Erythroblast (primary cell): ENCODE measurements around the gene DDB1.

Source experiments
- GATA1 ChIP-seq: IDR thresholded peaks from 2 replicates; pipeline ENCODE4 v1.6.1; 2011; ENCODE audit warnings: low read depth, mild to moderate bottlenecking, control low read depth, low read length, moderate library complexity
- POLR2A ChIP-seq: IDR thresholded peaks from 2 replicates; pipeline ENCODE4 v1.6.1; 2011; ENCODE audit warnings: mild to moderate bottlenecking, low read length

DNA sequence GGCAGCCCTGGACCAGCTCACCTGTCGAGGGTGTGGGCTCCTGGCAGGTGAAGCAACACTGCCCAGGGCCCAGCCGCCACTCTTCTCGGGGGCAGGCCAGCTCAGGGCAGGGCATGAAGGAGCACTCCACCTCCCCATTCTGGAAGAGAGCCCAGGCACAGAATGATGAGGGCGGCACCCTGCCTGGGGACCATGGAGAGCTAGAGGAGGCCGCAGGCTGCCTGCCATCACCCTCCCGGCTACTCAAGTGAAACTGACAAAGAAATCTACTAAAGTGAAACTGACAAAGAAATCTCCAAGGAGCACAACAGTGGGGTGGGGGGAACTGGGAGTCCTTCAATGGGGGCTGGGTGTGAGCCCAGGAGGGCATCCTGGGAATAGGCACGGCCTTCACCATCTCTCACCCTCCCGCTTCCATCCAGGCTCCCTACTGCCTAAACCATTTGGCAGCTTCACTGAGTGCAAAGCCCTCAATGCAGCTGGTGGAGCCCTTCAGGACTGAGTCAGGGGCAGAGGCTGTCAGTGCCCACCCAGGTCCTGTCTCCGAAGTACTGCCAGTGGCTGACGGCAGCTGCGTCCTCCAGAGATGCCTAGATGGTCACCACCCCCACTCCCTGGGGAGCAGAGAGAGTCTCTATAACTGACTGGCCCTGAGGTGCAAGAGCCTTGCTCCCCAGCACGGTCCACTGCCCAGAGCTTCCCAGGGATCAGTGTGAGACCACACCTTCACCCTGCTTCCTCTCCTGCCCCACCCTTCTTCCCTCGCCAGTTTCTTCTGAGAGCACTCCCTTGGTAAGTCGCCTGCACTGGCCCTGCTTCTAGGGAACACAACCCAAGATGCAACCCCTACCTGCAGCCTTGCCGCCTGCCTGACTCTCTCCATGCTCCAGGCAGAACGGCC lies 59.5 kb downstream of the DDB1 start:
- TF ChIP-seq POLR2A (no peak), GATA1 (no peak)
